ENCODE data around the gene PFDN4. TPM values are rescaled to one million over a fixed set of nuclear protein-coding genes. Genes with fewer than 3 reads are reported as not detected.

PFDN4 gene
- polyA plus RNA-seq, 2 donors, result 43.8 to 48.3 TPM

GRCh38 chr20:54172856-54173652, 34.8 kb upstream of the PFDN4 start:
- whole genome bisulfite sequencing, 2 donors, result 2% methylated on average over 66 of the region's 66 CpGs
- Histone ChIP-seq H3K36me3 (ENCODE audit: control insufficient read depth in 2 of 2, insufficient read depth in 2 of 2, low read length in 1 of 2) (no peaks in the 10 kb centered on the region), H3K27me3 (ENCODE audit: control insufficient read depth in 1 of 2, insufficient read depth in 2 of 2, low read length in 2 of 2) (peaks cover 0 to 6% of the 10 kb centered on the region in 2 donors), H3K27ac (ENCODE audit: low read depth in 2 of 2, low read length in 1 of 2) (no peak overlapping the region), H3K9me3 (ENCODE audit: control insufficient read depth in 2 of 2, insufficient read depth in 1 of 2, low read depth in 1 of 2, low read length in 1 of 2) (no peaks in the 10 kb centered on the region), H3K4me3 (ENCODE audit: low read depth in 1 of 2, low read length in 2 of 2) (peak overlapping the region; percentile 13 to 15), H3K4me1 (ENCODE audit: control insufficient read depth in 2 of 2, insufficient read depth in 2 of 2, low read length in 1 of 2) (peaks cover 6 to 17% of the 10 kb centered on the region in 2 donors)

GRCh38 chr20:54173653-54174456, 34.0 kb upstream of the PFDN4 start, which contains the start of gene CYP24A1:
TSS of gene CYP24A1 (minus strand) at chr20:54173986. CDS start at chr20:54173579, 407 bp downstream.
- no peaks in the 10 kb centered on the region for H3K36me3 ChIP-seq (ENCODE audit: control insufficient read depth in 2 of 2, insufficient read depth in 2 of 2, low read length in 1 of 2)
- H3K9me3 ChIP-seq (ENCODE audit: control insufficient read depth in 2 of 2, insufficient read depth in 1 of 2, low read depth in 1 of 2, low read length in 1 of 2), result no peaks in the 10 kb centered on the region
- peaks cover 0 to 6% of the 10 kb centered on the region in 2 donors for H3K27me3 ChIP-seq (ENCODE audit: control insufficient read depth in 1 of 2, insufficient read depth in 2 of 2, low read length in 2 of 2)
- H3K27ac ChIP-seq (ENCODE audit: low read depth in 2 of 2, low read length in 1 of 2), result peak within 1 kb of the TSS; percentile 27 to 80
- WGBS, 2 donors, result 2 to 3% methylated on average over 55 to 61 of the region's 61 CpGs
- H3K4me3 ChIP-seq (ENCODE audit: low read depth in 1 of 2, low read length in 2 of 2), result peak within 1 kb of the TSS; percentile 13 to 29
- H3K4me1 ChIP-seq (ENCODE audit: control insufficient read depth in 2 of 2, insufficient read depth in 2 of 2, low read length in 1 of 2), result peaks cover 6 to 17% of the 10 kb centered on the region in 2 donors

- Histone ChIP-seq H3K4me1 (ENCODE audit: control insufficient read depth in 2 of 2, insufficient read depth in 2 of 2, low read length in 1 of 2) (peaks cover 6 to 17% of the 10 kb centered on the region in 2 donors), H3K9me3 (ENCODE audit: control insufficient read depth in 2 of 2, insufficient read depth in 1 of 2, low read depth in 1 of 2, low read length in 1 of 2) (no peaks in the 10 kb centered on the region), H3K27ac (ENCODE audit: low read depth in 2 of 2, low read length in 1 of 2) (peak overlapping the region; percentile 27 to 80), H3K36me3 (ENCODE audit: control insufficient read depth in 2 of 2, insufficient read depth in 2 of 2, low read length in 1 of 2) (no peaks in the 10 kb centered on the region), H3K4me3 (ENCODE audit: low read depth in 1 of 2, low read length in 2 of 2) (peak overlapping the region in 1 of 2 donors; percentile 29), H3K27me3 (ENCODE audit: control insufficient read depth in 1 of 2, insufficient read depth in 2 of 2, low read length in 2 of 2) (peaks cover 0 to 6% of the 10 kb centered on the region in 2 donors)
- WGBS, 2 donors, result 6 to 10% methylated on average over 18 of the region's 18 CpGs
Observed at GRCh38 chr20:54174457-54175175, 33.3 kb upstream of the PFDN4 start.

GRCh38 chr20:54176610-54177009, 31.3 kb upstream of the PFDN4 start:
- H3K36me3 ChIP-seq (ENCODE audit: control insufficient read depth in 2 of 2, insufficient read depth in 2 of 2, low read length in 1 of 2), result no peaks in the 10 kb centered on the region
- H3K9me3 ChIP-seq (ENCODE audit: control insufficient read depth in 2 of 2, insufficient read depth in 1 of 2, low read depth in 1 of 2, low read length in 1 of 2), result no peaks in the 10 kb centered on the region
- no peak overlapping the region for H3K27ac ChIP-seq (ENCODE audit: low read depth in 2 of 2, low read length in 1 of 2)
- H3K27me3 ChIP-seq (ENCODE audit: control insufficient read depth in 1 of 2, insufficient read depth in 2 of 2, low read length in 2 of 2), result peaks cover 0 to 6% of the 10 kb centered on the region in 2 donors
- H3K4me1 ChIP-seq (ENCODE audit: control insufficient read depth in 2 of 2, insufficient read depth in 2 of 2, low read length in 1 of 2), result peaks cover 6 to 17% of the 10 kb centered on the region in 2 donors
- H3K4me3 ChIP-seq (ENCODE audit: low read depth in 1 of 2, low read length in 2 of 2), result no peak overlapping the region
- 55 to 57% methylated on average over 2 of the region's 2 CpGs for WGBS, 2 donors

GRCh38 chr20:54177378-54177777, 30.5 kb upstream of the PFDN4 start:
- Histone ChIP-seq H3K36me3 (ENCODE audit: control insufficient read depth in 2 of 2, insufficient read depth in 2 of 2, low read length in 1 of 2) (no peaks in the 10 kb centered on the region), H3K27me3 (ENCODE audit: control insufficient read depth in 1 of 2, insufficient read depth in 2 of 2, low read length in 2 of 2) (peaks cover 0 to 6% of the 10 kb centered on the region in 2 donors), H3K4me3 (ENCODE audit: low read depth in 1 of 2, low read length in 2 of 2) (no peak overlapping the region), H3K9me3 (ENCODE audit: control insufficient read depth in 2 of 2, insufficient read depth in 1 of 2, low read depth in 1 of 2, low read length in 1 of 2) (no peaks in the 10 kb centered on the region), H3K4me1 (ENCODE audit: control insufficient read depth in 2 of 2, insufficient read depth in 2 of 2, low read length in 1 of 2) (peaks cover 6 to 17% of the 10 kb centered on the region in 2 donors), H3K27ac (ENCODE audit: low read depth in 2 of 2, low read length in 1 of 2) (no peak overlapping the region)
- 86 to 87% methylated on average over 6 of the region's 6 CpGs for WGBS, 2 donors

GRCh38 chr20:54178256-54178655, 29.6 kb upstream of the PFDN4 start:
- Histone ChIP-seq H3K36me3 (ENCODE audit: control insufficient read depth in 2 of 2, insufficient read depth in 2 of 2, low read length in 1 of 2) (no peaks in the 10 kb centered on the region), H3K4me3 (ENCODE audit: low read depth in 1 of 2, low read length in 2 of 2) (no peak overlapping the region), H3K27me3 (ENCODE audit: control insufficient read depth in 1 of 2, insufficient read depth in 2 of 2, low read length in 2 of 2) (peaks cover 0 to 6% of the 10 kb centered on the region in 2 donors), H3K4me1 (ENCODE audit: control insufficient read depth in 2 of 2, insufficient read depth in 2 of 2, low read length in 1 of 2) (peaks cover 0 to 9% of the 10 kb centered on the region in 2 donors), H3K9me3 (ENCODE audit: control insufficient read depth in 2 of 2, insufficient read depth in 1 of 2, low read depth in 1 of 2, low read length in 1 of 2) (no peaks in the 10 kb centered on the region), H3K27ac (ENCODE audit: low read depth in 2 of 2, low read length in 1 of 2) (no peak overlapping the region)
- WGBS, 2 donors, result 52 to 65% methylated on average over 2 of the region's 2 CpGs

- Histone ChIP-seq H3K27ac (ENCODE audit: low read depth in 2 of 2, low read length in 1 of 2) (no peak overlapping the region), H3K27me3 (ENCODE audit: control insufficient read depth in 1 of 2, insufficient read depth in 2 of 2, low read length in 2 of 2) (no peaks in the 10 kb centered on the region)
- 32 to 50% methylated on average over 2 of the region's 2 CpGs for WGBS, 2 donors
Observed at GRCh38 chr20:54179946-54180345, 27.9 kb upstream of the PFDN4 start.

GRCh38 chr20:54180931-54181330, 27.0 kb upstream of the PFDN4 start:
- WGBS, 2 donors, result 73 to 83% methylated on average over 1 of the region's 1 CpG

More at GRCh38 chr20:54179946-54180345, 27.9 kb upstream of the PFDN4 start:
- Histone ChIP-seq H3K4me3 (ENCODE audit: low read depth in 1 of 2, low read length in 2 of 2) (no peak overlapping the region), H3K4me1 (ENCODE audit: control insufficient read depth in 2 of 2, insufficient read depth in 2 of 2, low read length in 1 of 2) (peaks cover 0 to 2% of the 10 kb centered on the region in 2 donors), H3K36me3 (ENCODE audit: control insufficient read depth in 2 of 2, insufficient read depth in 2 of 2, low read length in 1 of 2) (no peaks in the 10 kb centered on the region), H3K9me3 (ENCODE audit: control insufficient read depth in 2 of 2, insufficient read depth in 1 of 2, low read depth in 1 of 2, low read length in 1 of 2) (no peaks in the 10 kb centered on the region)

GRCh38 chr20:54184071-54184470, 23.8 kb upstream of the PFDN4 start:
- peaks cover 0 to 7% of the 10 kb centered on the region in 2 donors for H3K4me1 ChIP-seq (ENCODE audit: control insufficient read depth in 2 of 2, insufficient read depth in 2 of 2, low read length in 1 of 2)
- H3K4me3 ChIP-seq (ENCODE audit: low read depth in 1 of 2, low read length in 2 of 2), result no peak overlapping the region
- no peaks in the 10 kb centered on the region for H3K36me3 ChIP-seq (ENCODE audit: control insufficient read depth in 2 of 2, insufficient read depth in 2 of 2, low read length in 1 of 2)
- H3K27ac ChIP-seq (ENCODE audit: low read depth in 2 of 2, low read length in 1 of 2), result no peak overlapping the region
- H3K9me3 ChIP-seq (ENCODE audit: control insufficient read depth in 2 of 2, insufficient read depth in 1 of 2, low read depth in 1 of 2, low read length in 1 of 2), result no peaks in the 10 kb centered on the region
- no peaks in the 10 kb centered on the region for H3K27me3 ChIP-seq (ENCODE audit: control insufficient read depth in 1 of 2, insufficient read depth in 2 of 2, low read length in 2 of 2)
- WGBS, 2 donors, result 47 to 50% methylated on average over 3 of the region's 3 CpGs

More at GRCh38 chr20:54180931-54181330, 27.0 kb upstream of the PFDN4 start:
- no peak overlapping the region for H3K27ac ChIP-seq (ENCODE audit: low read depth in 2 of 2, low read length in 1 of 2)
- peaks cover 0 to 4% of the 10 kb centered on the region in 2 donors for H3K4me1 ChIP-seq (ENCODE audit: control insufficient read depth in 2 of 2, insufficient read depth in 2 of 2, low read length in 1 of 2)
- no peaks in the 10 kb centered on the region for H3K9me3 ChIP-seq (ENCODE audit: control insufficient read depth in 2 of 2, insufficient read depth in 1 of 2, low read depth in 1 of 2, low read length in 1 of 2)
- no peaks in the 10 kb centered on the region for H3K36me3 ChIP-seq (ENCODE audit: control insufficient read depth in 2 of 2, insufficient read depth in 2 of 2, low read length in 1 of 2)
- no peak overlapping the region for H3K4me3 ChIP-seq (ENCODE audit: low read depth in 1 of 2, low read length in 2 of 2)
- no peaks in the 10 kb centered on the region for H3K27me3 ChIP-seq (ENCODE audit: control insufficient read depth in 1 of 2, insufficient read depth in 2 of 2, low read length in 2 of 2)
